Measurements from ENCODE around the gene SEMA5A.

DNA sequence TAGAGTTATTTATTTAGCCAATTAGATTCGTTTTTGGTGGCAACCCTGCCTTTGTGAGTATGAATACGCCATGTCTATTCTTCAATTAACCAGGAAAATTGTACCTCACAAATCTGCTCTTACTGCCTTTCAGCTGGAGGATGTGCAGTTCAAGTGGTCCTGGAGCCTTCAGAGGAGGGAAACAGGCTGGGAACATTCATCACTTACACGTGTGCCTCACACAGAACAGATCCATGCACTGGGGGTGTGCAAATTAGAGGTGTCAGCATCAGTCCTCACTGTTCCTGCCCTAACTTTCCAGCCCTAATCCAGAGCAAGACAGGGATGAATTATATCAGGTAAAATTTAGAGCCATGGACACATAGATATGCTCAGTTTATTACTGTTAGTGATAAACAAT is 65.4 kb downstream of the SEMA5A start:
- TF ChIP-seq, protein P1, sequence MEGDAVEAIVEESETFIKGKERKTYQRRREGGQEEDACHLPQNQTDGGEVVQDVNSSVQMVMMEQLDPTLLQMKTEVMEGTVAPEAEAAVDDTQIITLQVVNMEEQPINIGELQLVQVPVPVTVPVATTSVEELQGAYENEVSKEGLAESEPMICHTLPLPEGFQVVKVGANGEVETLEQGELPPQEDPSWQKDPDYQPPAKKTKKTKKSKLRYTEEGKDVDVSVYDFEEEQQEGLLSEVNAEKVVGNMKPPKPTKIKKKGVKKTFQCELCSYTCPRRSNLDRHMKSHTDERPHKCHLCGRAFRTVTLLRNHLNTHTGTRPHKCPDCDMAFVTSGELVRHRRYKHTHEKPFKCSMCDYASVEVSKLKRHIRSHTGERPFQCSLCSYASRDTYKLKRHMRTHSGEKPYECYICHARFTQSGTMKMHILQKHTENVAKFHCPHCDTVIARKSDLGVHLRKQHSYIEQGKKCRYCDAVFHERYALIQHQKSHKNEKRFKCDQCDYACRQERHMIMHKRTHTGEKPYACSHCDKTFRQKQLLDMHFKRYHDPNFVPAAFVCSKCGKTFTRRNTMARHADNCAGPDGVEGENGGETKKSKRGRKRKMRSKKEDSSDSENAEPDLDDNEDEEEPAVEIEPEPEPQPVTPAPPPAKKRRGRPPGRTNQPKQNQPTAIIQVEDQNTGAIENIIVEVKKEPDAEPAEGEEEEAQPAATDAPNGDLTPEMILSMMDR (IDR thresholded peaks at IDR 0.05), result no peak
- no peak for TF ChIP-seq POLR2A (IDR thresholded peaks at IDR 0.05)
